ENCODE results near the gene SP7.
A peak's percentile ranks its signal among the peaks of the same experiment; 100 is the strongest.

GRCh38 chr12:53352331-53353256 lies 16.4 kb upstream of the SP7 start:
- TF ChIP-seq MAX (IDR thresholded peaks at IDR 0.05), result peak; percentile 47; the same call in 1 of the 2 replicates
- no peak for TF ChIP-seq POLR2A (IDR thresholded peaks at IDR 0.05; ENCODE audit: low read length)
- peak; percentile 94 for TF ChIP-seq CTCF (IDR thresholded peaks at IDR 0.05)
- no peak for TF ChIP-seq FOXS1 (CRISPR knock-in tag; IDR thresholded peaks at IDR 0.05)
